GM19240 (cell line): Measurements from ENCODE around the gene SYT4.

Experiments used
- DNase-seq: peaks from one replicate; pipeline ENCODE4 v3.0.0; 2011; ENCODE audit warnings: low spot score; ENCODE audit not compliant: insufficient read length

SYT4 gene

GRCh38 chr18:43220691-43221090, 56.6 kb downstream of the SYT4 start:
- DNase-seq: no peak
